GM23338 (cell line): ENCODE data around the gene NOL3. TPM values are rescaled to one million over a fixed set of nuclear protein-coding genes. Genes with fewer than 3 reads are reported as not detected.

Experiments
- CREB1 ChIP-seq: fragments of 250-450 bp; sonication (Bioruptor Pico); IDR thresholded peaks from 2 replicates; pipeline ENCODE4 v1.5.0; 2020; ENCODE audit warnings: low read depth, mild to moderate bottlenecking, moderate library complexity
- EZH2 ChIP-seq: fragments of 200-600 bp; sonication (generic); IDR thresholded peaks from one replicate; pipeline ENCODE4 v1.8.0; 2017; ENCODE audit warnings: antibody characterized with exemption, mild to moderate bottlenecking, low read depth; ENCODE audit not compliant: unreplicated experiment
- EZH2phosphoT487 ChIP-seq: fragments of 200-600 bp; sonication (generic); IDR thresholded peaks from one replicate; pipeline ENCODE4 v1.8.1; 2018; ENCODE audit warnings: antibody characterized with exemption; ENCODE audit not compliant: unreplicated experiment
- NANOG ChIP-seq: IDR thresholded peaks from 2 replicates; pipeline ENCODE4 v1.6.1; 2016; ENCODE audit warnings: antibody characterized with exemption, borderline replicate concordance
- POLR2AphosphoS5 ChIP-seq: IDR thresholded peaks from 2 replicates; pipeline ENCODE4 v1.6.1; 2016; ENCODE audit warnings: antibody characterized with exemption, low read depth
- STAT1 ChIP-seq: IDR thresholded peaks from one replicate; pipeline ENCODE4 v1.6.1; 2016; ENCODE audit warnings: antibody characterized with exemption; ENCODE audit not compliant: unreplicated experiment
- ZNF114 ChIP-seq: fragments of 250-450 bp; sonication (Bioruptor Pico); IDR thresholded peaks from 2 replicates; pipeline ENCODE4 v1.5.0; 2020; ENCODE audit warnings: mild to moderate bottlenecking, moderate library complexity
- ZNF331 ChIP-seq: fragments of 250-450 bp; sonication (Bioruptor Pico); IDR thresholded peaks from 2 replicates; pipeline ENCODE4 v1.5.0; 2020; ENCODE audit warnings: low read depth, mild to moderate bottlenecking, moderate library complexity
- polyA plus RNA-seq: library from polyadenylated mRNA; unstranded; fragments of >200 nt; fragmentation: Nextera tagmentation; extraction: Ambion mirVana; gene quantifications from 2 replicates; pipeline ENCODE4 v1.2.1, GENCODE V29; 2016
- total RNA-seq: library from RNA; depleted of rRNA; stranded (reverse); fragments of >200 nt; shearing (Covaris generic); gene quantifications from 2 replicates; pipeline ENCODE4 v1.2.3, GENCODE V29; 2014
- TF ChIP-seq, protein P1 (sequence below): fragments of 250-450 bp; sonication (Bioruptor Pico); IDR thresholded peaks from 2 replicates; pipeline ENCODE4 v1.5.0; 2020; ENCODE audit warnings: mild to moderate bottlenecking, moderate library complexity
- TF ChIP-seq, protein P2 (sequence below): IDR thresholded peaks from 2 replicates; pipeline ENCODE4 v1.6.1; 2016; ENCODE audit warnings: antibody characterized with exemption

NOL3 gene
- total and polyA plus RNA-seq, 2 experiments from 2014 or later: 3.3 to 4.0 TPM

DNA sequence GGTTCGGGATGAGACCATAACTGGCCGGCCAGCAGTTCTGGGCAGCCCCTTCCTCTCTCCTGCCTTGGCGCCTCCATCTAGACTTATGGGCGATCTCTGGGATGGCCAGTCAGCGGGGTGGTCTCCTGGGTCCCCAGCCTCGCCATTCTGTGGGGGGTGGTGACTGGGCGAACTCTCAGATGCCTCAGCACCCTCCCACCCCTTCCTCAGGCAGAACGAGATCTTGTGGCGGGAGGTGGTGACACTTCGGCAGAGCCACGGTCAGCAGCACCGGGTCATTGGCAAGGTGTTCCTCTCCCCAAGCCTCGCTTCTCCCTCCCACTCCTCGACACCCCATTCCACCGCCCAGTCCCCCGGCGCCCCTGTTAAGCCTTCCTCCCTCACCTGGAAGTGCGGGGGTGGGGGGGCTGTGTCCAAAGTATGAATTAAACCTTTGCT lies 4.2 kb upstream of the NOL3 start (continued):
- TF ChIP-seq, protein P1, sequence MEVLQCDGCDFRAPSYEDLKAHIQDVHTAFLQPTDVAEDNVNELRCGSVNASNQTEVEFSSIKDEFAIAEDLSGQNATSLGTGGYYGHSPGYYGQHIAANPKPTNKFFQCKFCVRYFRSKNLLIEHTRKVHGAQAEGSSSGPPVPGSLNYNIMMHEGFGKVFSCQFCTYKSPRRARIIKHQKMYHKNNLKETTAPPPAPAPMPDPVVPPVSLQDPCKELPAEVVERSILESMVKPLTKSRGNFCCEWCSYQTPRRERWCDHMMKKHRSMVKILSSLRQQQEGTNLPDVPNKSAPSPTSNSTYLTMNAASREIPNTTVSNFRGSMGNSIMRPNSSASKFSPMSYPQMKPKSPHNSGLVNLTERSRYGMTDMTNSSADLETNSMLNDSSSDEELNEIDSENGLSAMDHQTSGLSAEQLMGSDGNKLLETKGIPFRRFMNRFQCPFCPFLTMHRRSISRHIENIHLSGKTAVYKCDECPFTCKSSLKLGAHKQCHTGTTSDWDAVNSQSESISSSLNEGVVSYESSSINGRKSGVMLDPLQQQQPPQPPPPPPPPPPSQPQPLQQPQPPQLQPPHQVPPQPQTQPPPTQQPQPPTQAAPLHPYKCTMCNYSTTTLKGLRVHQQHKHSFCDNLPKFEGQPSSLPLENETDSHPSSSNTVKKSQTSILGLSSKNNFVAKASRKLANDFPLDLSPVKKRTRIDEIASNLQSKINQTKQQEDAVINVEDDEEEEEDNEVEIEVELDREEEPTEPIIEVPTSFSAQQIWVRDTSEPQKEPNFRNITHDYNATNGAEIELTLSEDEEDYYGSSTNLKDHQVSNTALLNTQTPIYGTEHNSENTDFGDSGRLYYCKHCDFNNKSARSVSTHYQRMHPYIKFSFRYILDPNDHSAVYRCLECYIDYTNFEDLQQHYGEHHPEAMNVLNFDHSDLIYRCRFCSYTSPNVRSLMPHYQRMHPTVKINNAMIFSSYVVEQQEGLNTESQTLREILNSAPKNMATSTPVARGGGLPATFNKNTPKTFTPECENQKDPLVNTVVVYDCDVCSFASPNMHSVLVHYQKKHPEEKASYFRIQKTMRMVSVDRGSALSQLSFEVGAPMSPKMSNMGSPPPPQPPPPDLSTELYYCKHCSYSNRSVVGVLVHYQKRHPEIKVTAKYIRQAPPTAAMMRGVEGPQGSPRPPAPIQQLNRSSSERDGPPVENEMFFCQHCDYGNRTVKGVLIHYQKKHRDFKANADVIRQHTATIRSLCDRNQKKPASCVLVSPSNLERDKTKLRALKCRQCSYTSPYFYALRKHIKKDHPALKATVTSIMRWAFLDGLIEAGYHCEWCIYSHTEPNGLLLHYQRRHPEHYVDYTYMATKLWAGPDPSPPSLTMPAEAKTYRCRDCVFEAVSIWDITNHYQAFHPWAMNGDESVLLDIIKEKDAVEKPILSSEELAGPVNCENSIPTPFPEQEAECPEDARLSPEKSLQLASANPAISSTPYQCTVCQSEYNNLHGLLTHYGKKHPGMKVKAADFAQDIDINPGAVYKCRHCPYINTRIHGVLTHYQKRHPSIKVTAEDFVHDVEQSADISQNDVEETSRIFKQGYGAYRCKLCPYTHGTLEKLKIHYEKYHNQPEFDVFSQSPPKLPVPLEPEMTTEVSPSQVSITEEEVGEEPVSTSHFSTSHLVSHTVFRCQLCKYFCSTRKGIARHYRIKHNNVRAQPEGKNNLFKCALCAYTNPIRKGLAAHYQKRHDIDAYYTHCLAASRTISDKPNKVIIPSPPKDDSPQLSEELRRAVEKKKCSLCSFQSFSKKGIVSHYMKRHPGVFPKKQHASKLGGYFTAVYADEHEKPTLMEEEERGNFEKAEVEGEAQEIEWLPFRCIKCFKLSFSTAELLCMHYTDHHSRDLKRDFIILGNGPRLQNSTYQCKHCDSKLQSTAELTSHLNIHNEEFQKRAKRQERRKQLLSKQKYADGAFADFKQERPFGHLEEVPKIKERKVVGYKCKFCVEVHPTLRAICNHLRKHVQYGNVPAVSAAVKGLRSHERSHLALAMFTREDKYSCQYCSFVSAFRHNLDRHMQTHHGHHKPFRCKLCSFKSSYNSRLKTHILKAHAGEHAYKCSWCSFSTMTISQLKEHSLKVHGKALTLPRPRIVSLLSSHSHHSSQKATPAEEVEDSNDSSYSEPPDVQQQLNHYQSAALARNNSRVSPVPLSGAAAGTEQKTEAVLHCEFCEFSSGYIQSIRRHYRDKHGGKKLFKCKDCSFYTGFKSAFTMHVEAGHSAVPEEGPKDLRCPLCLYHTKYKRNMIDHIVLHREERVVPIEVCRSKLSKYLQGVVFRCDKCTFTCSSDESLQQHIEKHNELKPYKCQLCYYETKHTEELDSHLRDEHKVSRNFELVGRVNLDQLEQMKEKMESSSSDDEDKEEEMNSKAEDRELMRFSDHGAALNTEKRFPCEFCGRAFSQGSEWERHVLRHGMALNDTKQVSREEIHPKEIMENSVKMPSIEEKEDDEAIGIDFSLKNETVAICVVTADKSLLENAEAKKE (CRISPR knock-in tag): no peak
- TF ChIP-seq, protein P2, sequence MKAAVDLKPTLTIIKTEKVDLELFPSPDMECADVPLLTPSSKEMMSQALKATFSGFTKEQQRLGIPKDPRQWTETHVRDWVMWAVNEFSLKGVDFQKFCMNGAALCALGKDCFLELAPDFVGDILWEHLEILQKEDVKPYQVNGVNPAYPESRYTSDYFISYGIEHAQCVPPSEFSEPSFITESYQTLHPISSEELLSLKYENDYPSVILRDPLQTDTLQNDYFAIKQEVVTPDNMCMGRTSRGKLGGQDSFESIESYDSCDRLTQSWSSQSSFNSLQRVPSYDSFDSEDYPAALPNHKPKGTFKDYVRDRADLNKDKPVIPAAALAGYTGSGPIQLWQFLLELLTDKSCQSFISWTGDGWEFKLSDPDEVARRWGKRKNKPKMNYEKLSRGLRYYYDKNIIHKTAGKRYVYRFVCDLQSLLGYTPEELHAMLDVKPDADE: no peak
- TF ChIP-seq ZNF114 (CRISPR knock-in tag) (no peak), POLR2AphosphoS5 (no peak), CREB1 (no peak), ZNF331 (no peak), EZH2phosphoT487 (peak; percentile 80), EZH2 (peak; percentile 96), NANOG (no peak), STAT1 (no peak)
